ENCODE results near the gene PXYLP1.
A peak's percentile ranks its signal among the peaks of the same experiment; 100 is the strongest.

PXYLP1 gene

DNA sequence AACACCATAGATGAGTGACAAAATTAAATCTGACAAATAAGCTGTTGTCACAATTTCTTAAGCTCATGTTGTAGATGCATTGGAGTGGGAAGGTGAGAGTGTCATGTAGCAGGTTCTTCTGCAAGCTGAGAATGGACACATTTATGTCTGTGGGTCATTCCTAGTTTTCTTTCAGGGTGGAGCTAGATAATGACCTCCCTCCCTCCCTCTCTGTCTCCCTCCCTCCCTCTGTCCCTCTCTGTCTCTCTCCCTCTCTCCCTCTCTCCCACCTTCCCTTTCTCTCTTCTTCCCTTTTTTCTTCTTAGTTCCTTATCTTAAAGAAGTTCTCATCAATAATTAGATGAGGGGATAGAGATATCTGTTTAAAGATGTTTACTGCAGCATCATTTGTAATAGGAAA is 36.0 kb downstream of the PXYLP1 start:
- FAIRE-seq (no peak), DNase-seq (ENCODE audit: insufficient read length) (no peak)
- TF ChIP-seq TAF1 (IDR thresholded peaks at IDR 0.05; ENCODE audit: borderline replicate concordance, low read depth, low read length) (no peak), POLR2AphosphoS5 (IDR thresholded peaks at IDR 0.05; ENCODE audit: low read depth, low read length) (no peak), POLR2A (IDR thresholded peaks at IDR 0.05; ENCODE audit: low read depth, low read length) (no peak)

- FAIRE-seq (no peak), DNase-seq (ENCODE audit: insufficient read length) (no peak)
- TF ChIP-seq POLR2AphosphoS5 (IDR thresholded peaks at IDR 0.05; ENCODE audit: low read depth, low read length): no peak
- TF ChIP-seq TAF1 (IDR thresholded peaks at IDR 0.05; ENCODE audit: borderline replicate concordance, low read depth, low read length): no peak
- no peak for TF ChIP-seq POLR2A (IDR thresholded peaks at IDR 0.05; ENCODE audit: low read depth, low read length)
These were observed 36.7 kb downstream of the PXYLP1 start for GRCh38 chr3:141268306-141268705.

DNA sequence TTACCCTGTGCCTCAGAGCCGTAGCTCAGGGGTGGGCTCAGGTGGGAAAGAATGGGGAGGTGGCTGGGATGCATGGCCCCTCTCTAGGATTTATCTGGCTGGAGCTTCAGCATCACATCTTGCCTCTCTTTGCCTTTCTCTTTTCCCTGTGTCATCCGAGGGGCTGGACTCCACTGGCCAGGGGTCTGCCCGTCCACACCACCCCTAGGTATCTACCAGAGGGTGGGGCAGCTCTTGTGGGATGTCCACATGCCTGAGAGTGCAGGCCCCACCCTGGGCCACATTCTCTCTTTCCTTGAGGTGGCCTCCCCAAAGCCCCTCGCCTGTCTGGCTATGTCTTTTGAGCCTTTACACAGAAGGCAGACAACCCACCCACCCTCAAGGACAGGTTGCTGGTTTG is 37.2 kb downstream of the PXYLP1 start:
- TF ChIP-seq TAF1 (IDR thresholded peaks at IDR 0.05; ENCODE audit: borderline replicate concordance, low read depth, low read length) (no peak), POLR2AphosphoS5 (IDR thresholded peaks at IDR 0.05; ENCODE audit: low read depth, low read length) (no peak), POLR2A (IDR thresholded peaks at IDR 0.05; ENCODE audit: low read depth, low read length) (no peak)
- DNase-seq (ENCODE audit: insufficient read length): no peak
- FAIRE-seq: no peak

- no peak for DNase-seq (ENCODE audit: insufficient read length)
- TF ChIP-seq POLR2AphosphoS5 (IDR thresholded peaks at IDR 0.05; ENCODE audit: low read depth, low read length): no peak
- TF ChIP-seq TAF1 (IDR thresholded peaks at IDR 0.05; ENCODE audit: borderline replicate concordance, low read depth, low read length): no peak
- TF ChIP-seq POLR2A (IDR thresholded peaks at IDR 0.05; ENCODE audit: low read depth, low read length): no peak
- FAIRE-seq: no peak
These were observed 38.3 kb downstream of the PXYLP1 start for GRCh38 chr3:141269961-141270360.

GRCh38 chr3:141271279-141272030 is 39.8 kb downstream of the PXYLP1 start:
- TF ChIP-seq POLR2A (IDR thresholded peaks at IDR 0.05; ENCODE audit: low read depth, low read length) (no peak), TAF1 (IDR thresholded peaks at IDR 0.05; ENCODE audit: borderline replicate concordance, low read depth, low read length) (no peak), POLR2AphosphoS5 (IDR thresholded peaks at IDR 0.05; ENCODE audit: low read depth, low read length) (no peak)
- FAIRE-seq (no peak), DNase-seq (ENCODE audit: insufficient read length) (no peak)

- no peak for DNase-seq (ENCODE audit: insufficient read length)
- FAIRE-seq: no peak
- TF ChIP-seq POLR2AphosphoS5 (IDR thresholded peaks at IDR 0.05; ENCODE audit: low read depth, low read length): no peak
- TF ChIP-seq TAF1 (IDR thresholded peaks at IDR 0.05; ENCODE audit: borderline replicate concordance, low read depth, low read length): no peak
- TF ChIP-seq POLR2A (IDR thresholded peaks at IDR 0.05; ENCODE audit: low read depth, low read length): no peak
These were observed 41.5 kb downstream of the PXYLP1 start for GRCh38 chr3:141272906-141273662.

GRCh38 chr3:141273700-141274410 is 42.2 kb downstream of the PXYLP1 start:
- TF ChIP-seq POLR2A (IDR thresholded peaks at IDR 0.05; ENCODE audit: low read depth, low read length) (no peak), TAF1 (IDR thresholded peaks at IDR 0.05; ENCODE audit: borderline replicate concordance, low read depth, low read length) (no peak), POLR2AphosphoS5 (IDR thresholded peaks at IDR 0.05; ENCODE audit: low read depth, low read length) (no peak)
- no peak for FAIRE-seq
- no peak for DNase-seq (ENCODE audit: insufficient read length)

- FAIRE-seq: no peak
- no peak for DNase-seq (ENCODE audit: insufficient read length)
- TF ChIP-seq TAF1 (IDR thresholded peaks at IDR 0.05; ENCODE audit: borderline replicate concordance, low read depth, low read length): no peak
- no peak for TF ChIP-seq POLR2A (IDR thresholded peaks at IDR 0.05; ENCODE audit: low read depth, low read length)
- no peak for TF ChIP-seq POLR2AphosphoS5 (IDR thresholded peaks at IDR 0.05; ENCODE audit: low read depth, low read length)
These were observed 42.9 kb downstream of the PXYLP1 start for GRCh38 chr3:141274411-141275031.

DNA sequence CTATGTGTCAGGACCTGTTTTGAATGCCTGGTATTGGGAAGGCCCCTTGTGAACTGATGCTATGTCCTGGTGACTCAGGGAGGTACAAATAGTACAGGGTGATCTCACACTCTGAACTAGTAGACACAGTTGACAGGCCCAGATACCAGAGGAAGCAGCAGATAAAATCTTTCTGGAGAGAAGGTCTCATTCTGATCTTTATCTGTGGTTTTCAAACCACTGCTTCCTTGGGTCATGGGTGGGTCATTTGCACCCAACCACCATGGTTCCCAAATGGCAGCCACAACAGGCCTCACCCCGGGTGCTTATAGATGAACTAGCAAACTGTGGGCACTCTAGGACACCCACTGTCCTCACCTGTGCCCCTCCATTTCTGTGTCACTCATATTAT is 43.4 kb downstream of the PXYLP1 start:
- TF ChIP-seq POLR2AphosphoS5 (IDR thresholded peaks at IDR 0.05; ENCODE audit: low read depth, low read length) (no peak), POLR2A (IDR thresholded peaks at IDR 0.05; ENCODE audit: low read depth, low read length) (no peak), TAF1 (IDR thresholded peaks at IDR 0.05; ENCODE audit: borderline replicate concordance, low read depth, low read length) (no peak)
- DNase-seq (ENCODE audit: insufficient read length) (no peak), FAIRE-seq (peak; percentile 40)

- TF ChIP-seq TAF1 (IDR thresholded peaks at IDR 0.05; ENCODE audit: borderline replicate concordance, low read depth, low read length) (no peak), POLR2A (IDR thresholded peaks at IDR 0.05; ENCODE audit: low read depth, low read length) (no peak), POLR2AphosphoS5 (IDR thresholded peaks at IDR 0.05; ENCODE audit: low read depth, low read length) (no peak)
- FAIRE-seq: no peak
- no peak for DNase-seq (ENCODE audit: insufficient read length)
These were observed 43.9 kb downstream of the PXYLP1 start for GRCh38 chr3:141275511-141275910.

DNA sequence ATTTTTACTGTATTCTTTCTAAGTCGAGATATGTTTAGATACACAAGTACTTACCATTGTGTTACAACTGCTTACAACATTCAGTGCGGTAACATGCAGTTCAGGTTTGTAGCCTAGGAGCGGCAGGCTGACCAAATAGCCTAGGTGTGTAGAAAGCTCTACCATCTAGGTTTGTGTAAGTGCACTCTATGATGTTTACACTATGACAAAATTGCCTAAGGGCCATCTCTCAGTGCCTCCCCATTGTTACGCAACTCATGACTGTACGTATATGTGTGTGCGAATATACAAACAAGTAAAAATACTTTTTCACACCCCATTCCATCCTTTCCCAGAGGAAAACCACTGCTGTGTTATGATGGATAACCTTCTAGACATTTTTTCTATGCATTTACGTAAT is 44.3 kb downstream of the PXYLP1 start:
- DNase-seq (ENCODE audit: insufficient read length) (no peak), FAIRE-seq (no peak)
- TF ChIP-seq TAF1 (IDR thresholded peaks at IDR 0.05; ENCODE audit: borderline replicate concordance, low read depth, low read length) (no peak), POLR2AphosphoS5 (IDR thresholded peaks at IDR 0.05; ENCODE audit: low read depth, low read length) (no peak), POLR2A (IDR thresholded peaks at IDR 0.05; ENCODE audit: low read depth, low read length) (no peak)
